Suprapubic skin (tissue), 4 donors: Measurements from ENCODE around the gene SAMD9.

Source experiments
- CTCF ChIP-seq, 2 donors: fragments of 200-600 bp in 1 of 2; fragments of 450-650 bp in 1 of 2; sonication (generic) in 1 of 2; IDR thresholded peaks; one replicate each; pipeline ENCODE4 v1.5.1; 2016 to 2019; ENCODE audit warnings: antibody characterized with exemption in 2 of 2, mild to moderate bottlenecking in 1 of 2, moderate library complexity in 1 of 2
- EP300 ChIP-seq: sonication (generic); formaldehyde crosslinking; IDR thresholded peaks from one replicate; pipeline ENCODE4 v1.6.1; 2017; ENCODE audit warnings: antibody characterized with exemption
- POLR2A ChIP-seq, 2 donors: fragments of 450-650 bp; IDR thresholded peaks; one replicate each; pipeline ENCODE4 v1.6.1; 2017; ENCODE audit warnings: antibody characterized with exemption in 2 of 2, mild to moderate bottlenecking in 2 of 2, moderate library complexity in 2 of 2
- POLR2AphosphoS5 ChIP-seq, 3 donors: sonication (generic); formaldehyde crosslinking; IDR thresholded peaks; one replicate each; pipeline ENCODE4 v1.6.1; 2017; ENCODE audit warnings: antibody characterized with exemption in 3 of 3

- no peak for TF ChIP-seq CTCF (IDR thresholded peaks at IDR 0.05)
- no peak for TF ChIP-seq POLR2A (IDR thresholded peaks at IDR 0.05)
- no peak for TF ChIP-seq POLR2AphosphoS5 (IDR thresholded peaks at IDR 0.05)
- TF ChIP-seq EP300: no peak
Measured at GRCh38 chr7:93060025-93060424, 57.8 kb downstream of the SAMD9 start.
